Stimulated activated CD4-positive, alpha-beta T cell treated with anti-CD3 and anti-CD28 coated beads, Interleukin-12 subunit alpha, Interleukin-12 subunit beta, amount 100 ng/mL, for 24 hours (primary cell): ENCODE measurements around the gene ZNF19.

Experiments
- DNase-seq, 2 experiments: peaks; one replicate each; pipeline ENCODE4 v3.0.0-alpha.2; 2020; ENCODE audit warnings: low read depth in 2 of 2

The ZNF19 gene

GRCh38 chr16:71490361-71490760, 1.2 kb upstream of the ZNF19 start:
- DNase-seq = no peak

DNA sequence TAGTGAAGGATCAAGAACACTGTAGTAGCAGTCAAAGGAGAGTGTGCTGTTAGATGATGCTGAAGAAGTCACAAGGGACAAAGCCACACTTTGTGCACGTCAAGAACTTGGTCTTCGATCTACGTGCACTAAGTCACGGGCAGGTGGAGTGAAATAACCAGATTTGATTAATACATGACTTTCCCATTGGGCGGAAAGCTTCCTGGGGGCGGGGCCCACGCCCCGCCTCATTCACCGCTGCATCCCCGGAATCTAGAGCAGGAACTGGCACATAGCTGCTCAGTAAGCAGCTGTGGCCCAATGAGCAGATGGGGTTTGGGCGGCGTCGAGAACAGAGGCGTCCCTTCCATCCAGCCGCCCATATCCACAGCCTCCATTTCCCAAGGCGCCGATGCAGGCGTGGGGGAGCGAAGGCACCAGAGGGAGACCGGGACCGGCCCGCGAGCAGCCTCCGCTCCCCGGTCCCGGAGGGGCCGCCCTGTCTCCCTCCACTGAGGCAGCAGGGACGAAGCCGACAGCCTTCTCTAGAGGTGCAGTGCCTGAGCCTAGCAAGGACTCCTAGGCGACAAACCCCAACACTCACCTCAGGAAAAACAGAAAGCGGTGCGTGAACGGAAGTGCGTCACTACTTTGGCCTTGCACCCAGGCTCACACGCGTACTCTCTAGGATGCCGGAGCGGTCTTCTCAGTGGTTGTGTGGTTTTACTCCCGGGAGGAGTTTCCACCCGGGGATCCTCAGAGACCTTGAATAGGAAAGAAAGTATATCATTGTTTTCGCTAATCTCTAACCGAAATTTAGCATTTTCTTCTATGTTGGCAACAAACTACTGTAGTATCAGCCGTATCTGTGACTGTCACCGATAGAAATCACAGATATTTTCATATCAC, 4.9 kb downstream of the ZNF19 start:
- peak; percentile 67 to 68 for DNase-seq

- no peak for DNase-seq
Observed at GRCh38 chr16:71482569-71482968, 6.6 kb downstream of the ZNF19 start.

- DNase-seq = no peak
Observed at GRCh38 chr16:71480956-71481355, 8.2 kb downstream of the ZNF19 start.

DNA sequence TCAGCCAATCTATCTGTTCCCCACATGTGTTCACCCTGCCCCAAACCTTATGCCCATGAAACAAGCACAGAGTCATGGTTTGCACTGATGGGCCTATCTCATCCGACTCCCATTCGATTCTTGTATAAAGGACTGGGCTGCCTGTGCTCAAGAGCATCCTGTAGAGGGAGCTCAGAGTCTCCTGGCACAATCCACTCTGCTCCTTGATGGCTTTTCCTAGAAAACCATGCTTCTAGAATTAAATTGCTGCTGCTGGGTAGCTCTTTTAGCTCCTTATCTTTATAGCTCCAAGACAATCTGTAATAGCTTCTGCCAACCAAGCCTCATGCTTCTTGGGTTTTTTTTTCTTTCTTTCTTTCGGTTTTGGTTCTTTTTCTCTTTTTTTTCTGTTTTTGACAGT, 9.7 kb downstream of the ZNF19 start:
- no peak for DNase-seq

GRCh38 chr16:71476457-71477124, 12.5 kb downstream of the ZNF19 start:
- DNase-seq = no peak

GRCh38 chr16:71474864-71475263, 14.3 kb downstream of the ZNF19 start:
- DNase-seq = no peak

GRCh38 chr16:71473891-71474290, 15.2 kb downstream of the ZNF19 start:
- DNase-seq = no peak

GRCh38 chr16:71472931-71473330, 16.2 kb downstream of the ZNF19 start:
- DNase-seq = no peak

GRCh38 chr16:71472051-71472450, 17.1 kb downstream of the ZNF19 start:
- no peak for DNase-seq

- no peak for DNase-seq
Observed at GRCh38 chr16:71467810-71468209, 21.3 kb downstream of the ZNF19 start.

- no peak for DNase-seq
Observed at GRCh38 chr16:71464231-71464630, 24.9 kb downstream of the ZNF19 start.

DNA sequence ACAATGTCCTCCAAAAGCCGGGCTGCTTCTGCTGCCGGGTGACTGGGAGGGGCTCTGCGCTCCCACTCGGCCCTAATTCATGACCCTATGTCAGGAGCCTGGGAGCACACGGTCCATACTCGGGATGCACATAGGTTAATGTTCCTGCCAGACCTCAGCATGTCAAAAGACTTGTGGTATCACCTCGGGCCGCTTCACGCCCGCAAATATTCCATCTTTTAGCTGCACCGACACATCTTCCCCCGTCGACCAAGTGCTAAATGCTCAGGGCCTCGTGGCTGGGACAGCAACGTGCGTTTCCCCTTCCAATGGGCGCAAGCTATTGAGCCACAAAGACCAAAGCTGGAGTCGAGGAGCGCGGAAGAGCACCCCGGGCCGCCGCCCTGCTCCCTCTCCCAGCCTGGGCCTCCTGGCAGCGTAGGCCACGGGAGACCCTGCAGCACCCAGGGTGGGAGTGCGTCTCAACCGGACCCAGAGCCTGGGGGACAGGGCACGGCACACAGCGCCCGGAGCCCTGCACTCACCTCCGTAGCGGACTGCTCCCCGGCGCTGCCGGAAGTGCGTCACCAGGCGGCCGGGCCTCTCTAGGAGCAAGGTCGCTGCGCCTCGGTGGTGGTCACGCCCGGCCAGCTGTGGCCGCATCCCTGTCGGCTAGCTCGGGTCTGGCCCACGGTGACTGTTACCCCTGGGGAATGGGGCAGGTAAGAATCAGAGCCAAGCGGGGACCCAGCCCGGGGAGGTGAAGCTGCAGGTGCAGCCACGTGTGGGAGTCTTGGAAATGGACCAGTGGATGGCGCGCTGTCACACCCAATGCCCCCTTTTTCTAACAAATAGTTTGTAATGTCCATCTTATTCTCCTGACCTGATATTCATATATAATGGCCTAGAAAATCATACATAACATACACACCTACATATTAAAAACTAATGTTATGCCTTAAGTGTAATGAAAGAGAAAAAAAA, 27.2 kb downstream of the ZNF19 start, which contains the start of gene ZNF23:
ZNF23 (minus strand) TSS at position 562 of the 963 bp plus-strand sequence. CDS start 5,451 bp downstream, outside the sequence.
- DNase-seq = peak; percentile 66 to 71

- no peak for DNase-seq
Observed at GRCh38 chr16:71460941-71461340, 28.2 kb downstream of the ZNF19 start.

- no peak for DNase-seq
Observed at GRCh38 chr16:71460236-71460635, 28.9 kb downstream of the ZNF19 start.

GRCh38 chr16:71459510-71459909, 29.6 kb downstream of the ZNF19 start:
- no peak for DNase-seq

GRCh38 chr16:71456801-71457200, 32.3 kb downstream of the ZNF19 start:
- DNase-seq = no peak

DNA sequence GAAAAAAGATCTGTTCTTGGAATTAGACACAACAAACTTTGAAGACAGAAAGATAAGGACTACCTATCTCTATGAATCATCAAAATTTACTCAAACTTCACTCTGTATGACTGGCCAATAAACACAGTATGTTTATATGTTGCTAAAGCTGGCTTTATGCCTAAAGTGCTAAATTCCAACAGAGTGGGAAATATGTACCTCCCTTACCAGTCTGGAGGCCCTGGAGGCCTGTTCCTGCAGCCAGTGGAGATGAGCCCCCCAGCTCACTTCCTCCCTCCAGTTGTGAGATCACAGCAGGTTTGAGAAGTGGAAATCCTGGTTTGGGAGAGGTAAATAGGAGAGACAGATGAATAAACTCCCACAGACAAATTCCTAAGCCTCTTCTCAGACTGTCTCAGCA, 36.1 kb downstream of the ZNF19 start:
- DNase-seq = no peak

DNA sequence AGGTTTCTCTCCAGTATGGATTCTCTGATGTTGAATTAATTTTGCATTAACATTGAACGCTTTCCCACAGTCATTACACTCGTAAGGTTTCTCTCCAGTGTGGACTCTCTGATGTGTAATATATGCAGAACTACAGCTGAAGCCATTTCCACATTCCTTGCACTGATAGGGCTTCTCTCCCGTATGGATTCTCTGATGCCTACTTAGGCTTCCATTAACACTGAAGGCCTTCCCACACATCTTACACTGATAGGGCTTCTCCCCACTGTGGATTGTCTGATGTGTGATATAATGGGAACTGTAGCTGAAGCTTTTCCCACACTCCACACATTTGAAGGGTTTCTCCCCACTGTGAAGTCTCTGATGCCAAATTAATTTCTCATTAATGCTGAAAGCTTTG, 40.1 kb downstream of the ZNF19 start:
- no peak for DNase-seq

DNA sequence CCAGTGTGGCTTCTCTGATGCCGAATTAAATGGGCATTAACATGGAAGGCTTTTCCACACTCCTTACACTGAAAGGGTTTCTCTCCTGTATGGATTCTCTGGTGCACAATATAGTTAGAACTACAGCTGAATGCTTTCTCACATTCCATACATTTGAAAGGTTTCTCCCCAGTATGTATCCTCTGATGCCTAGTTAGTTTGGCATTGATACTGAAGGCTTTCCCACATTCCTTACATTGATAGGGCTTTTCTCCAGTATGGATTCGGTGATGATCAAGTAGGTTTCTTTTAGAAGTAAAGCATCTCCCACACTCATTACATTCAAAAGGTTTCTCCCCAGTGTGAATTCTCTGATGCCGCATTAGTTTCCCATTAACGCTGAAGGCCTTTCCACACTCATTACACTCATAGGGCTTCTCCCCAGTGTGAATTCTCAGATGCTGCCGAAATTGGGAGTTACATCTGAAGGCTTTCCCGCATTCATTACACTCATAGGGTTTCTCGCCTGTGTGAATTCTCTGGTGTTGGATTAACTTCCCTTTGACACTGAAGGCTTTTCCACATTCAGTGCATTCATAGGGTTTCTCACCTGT, 40.8 kb downstream of the ZNF19 start:
- no peak for DNase-seq

DNA sequence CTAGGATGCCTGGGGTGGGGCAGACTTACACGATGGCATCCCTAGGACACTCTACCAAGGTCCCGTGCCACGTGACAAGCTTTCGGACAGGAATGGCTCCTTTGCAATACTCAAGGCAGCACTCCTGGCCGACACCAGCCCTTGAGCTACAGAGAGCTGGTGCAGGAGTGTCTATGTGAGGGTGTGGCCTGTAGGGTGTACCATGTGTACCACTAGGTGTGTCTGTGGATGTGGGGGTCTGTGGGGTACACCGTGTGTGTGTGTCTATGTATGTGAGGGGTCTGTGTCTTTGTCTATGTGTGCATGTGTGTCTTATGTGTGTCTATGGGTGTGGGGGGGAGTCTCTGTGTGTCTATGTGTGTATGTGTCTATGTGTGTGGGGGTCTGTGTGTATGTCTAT, 45.4 kb downstream of the ZNF19 start:
- DNase-seq = no peak

DNA sequence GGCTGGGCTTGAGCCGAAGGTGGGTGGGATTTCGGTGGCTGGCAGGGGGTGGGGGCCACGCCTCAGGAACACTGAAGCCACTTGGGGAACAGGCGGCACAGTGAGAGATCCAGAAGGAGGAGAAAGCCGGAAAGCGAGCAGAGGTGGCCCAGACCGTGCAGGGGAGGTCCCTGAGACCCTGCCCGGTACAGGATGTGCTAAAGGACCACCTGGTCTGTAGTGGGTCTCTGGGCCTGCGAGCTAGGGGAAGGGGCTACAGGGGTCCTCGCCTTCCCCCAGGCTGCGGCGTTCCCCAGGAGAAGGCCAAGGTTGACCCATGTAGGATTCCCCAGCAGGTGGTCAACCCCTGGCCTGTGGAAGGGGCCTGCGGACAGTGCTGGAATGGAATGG, 47.1 kb downstream of the ZNF19 start, which contains the start of gene TLE7:
TLE7 (minus strand) TSS at position 4 of the 390 bp plus-strand sequence. CDS start 8,730 bp downstream, outside the sequence.
- DNase-seq = no peak
